Gastrocnemius medialis (tissue), 4 donors: Measurements from ENCODE around the gene AFP.

Experiments used
- CTCF ChIP-seq, 5 experiments: fragments of 450-650 bp in 3 of 5; fragments of 200-600 bp in 2 of 5; sonication (generic) in 2 of 5; IDR thresholded peaks in 4 of 5; conservative IDR thresholded peaks in 1 of 5; 1 replicate in 4 of 5; 2 replicates in 1 of 5; pipeline ENCODE4 v1.5.1; 2016 to 2019; ENCODE audit warnings: antibody characterized with exemption in 5 of 5, mild to moderate bottlenecking in 3 of 5, moderate library complexity in 3 of 5
- POLR2A ChIP-seq, 2 donors: fragments of 450-650 bp; IDR thresholded peaks; one replicate each; pipeline ENCODE4 v1.6.1; 2017; ENCODE audit warnings: antibody characterized with exemption in 2 of 2, mild to moderate bottlenecking in 2 of 2, moderate library complexity in 2 of 2

- TF ChIP-seq CTCF (IDR thresholded peaks at IDR 0.05 in 4 of 5, conservative IDR thresholded peaks at IDR 0.05 in 1 of 5) = no peak
- TF ChIP-seq POLR2A (IDR thresholded peaks at IDR 0.05) = no peak
These were observed 2.9 kb upstream of the AFP start for GRCh38 chr4:73433140-73433539.
